Stromal cell of bone marrow (primary cell): ENCODE data around the gene PAIP1.
"Not testable (repeated sequence)": the region's sequence is repeated elsewhere in the genome, so short reads cannot be mapped to it uniquely, and the experiment has no call there.

Source experiments
- DNase-seq: peaks from one replicate; pipeline ENCODE4 v3.0.0-alpha.2; 2012; ENCODE audit warnings: low read depth

The PAIP1 gene

DNA sequence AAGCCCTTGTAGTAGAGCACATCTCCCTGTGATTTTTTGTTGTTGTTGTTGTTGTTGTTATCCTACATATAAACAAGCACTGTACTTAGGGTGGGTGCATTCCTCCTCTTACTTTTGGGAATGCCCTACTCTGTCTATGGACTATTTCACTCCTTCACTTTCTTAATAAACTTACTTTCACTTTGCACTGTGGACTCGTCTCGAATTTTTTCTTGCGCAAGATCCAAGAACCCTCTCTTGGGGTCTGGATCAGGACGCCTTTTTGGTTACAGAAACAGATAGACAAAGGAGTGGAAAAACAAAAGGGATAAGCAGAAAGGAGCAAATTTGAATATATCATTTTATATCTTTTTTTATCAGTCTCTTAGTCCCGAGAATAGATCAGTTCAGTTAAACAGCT is 14.4 kb upstream of the PAIP1 start:
- no peak for DNase-seq

DNA sequence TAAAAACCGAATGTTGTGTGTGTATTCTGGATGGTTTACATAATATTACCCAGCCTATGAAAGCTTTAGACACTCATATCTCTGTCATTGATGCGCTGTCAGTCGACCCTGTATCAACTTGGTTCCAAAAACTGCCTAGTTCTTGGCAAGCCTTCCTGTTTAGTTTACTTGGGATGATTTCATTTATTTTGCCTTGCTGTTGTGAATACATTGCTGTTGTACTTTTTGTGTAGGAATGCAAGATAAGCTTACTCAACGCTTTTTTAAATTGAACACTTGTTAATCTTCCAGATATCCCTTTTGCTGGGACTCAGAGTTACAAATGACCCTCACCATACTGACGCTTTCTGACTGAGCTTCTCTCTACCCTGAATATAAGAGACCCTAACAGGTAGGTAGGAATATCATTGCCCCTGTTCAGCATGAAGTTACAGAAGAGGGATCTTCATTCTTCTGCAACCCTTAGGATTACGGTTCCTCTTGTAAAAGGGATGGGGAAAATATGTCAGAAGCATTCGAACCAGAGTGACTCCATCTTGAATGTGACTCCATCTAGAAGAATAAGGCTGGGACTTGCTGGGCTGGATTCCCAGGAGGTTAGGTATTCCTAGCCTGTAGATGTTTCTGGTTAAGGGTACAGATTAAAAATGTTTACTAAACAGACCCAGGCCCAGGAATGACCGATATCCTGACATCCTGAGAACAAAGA is 13.7 kb upstream of the PAIP1 start:
- DNase-seq: no peak

DNA sequence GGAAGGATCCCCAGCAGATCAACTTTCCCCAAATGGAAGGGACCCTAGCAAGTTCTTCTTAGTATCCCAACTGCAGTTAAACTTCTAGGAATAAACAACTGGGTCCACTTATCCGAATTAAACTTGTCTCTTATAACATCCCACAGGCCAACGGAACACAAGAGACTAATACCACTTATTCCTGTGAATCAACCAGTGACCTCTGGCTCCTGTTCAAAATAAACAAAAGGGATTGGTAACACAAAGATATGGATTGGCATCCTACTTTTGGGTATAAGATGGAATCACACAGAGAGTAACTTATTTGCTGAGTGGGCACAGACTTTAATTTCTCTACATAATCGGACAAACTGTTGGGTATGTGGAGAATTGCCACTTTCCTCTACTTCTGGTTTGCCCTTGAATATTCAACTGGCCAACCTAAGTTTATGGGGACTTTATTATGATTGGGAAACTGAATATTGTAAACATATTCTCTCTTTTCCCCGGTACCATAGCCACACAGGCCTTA is 12.4 kb upstream of the PAIP1 start:
- no peak for DNase-seq

DNA sequence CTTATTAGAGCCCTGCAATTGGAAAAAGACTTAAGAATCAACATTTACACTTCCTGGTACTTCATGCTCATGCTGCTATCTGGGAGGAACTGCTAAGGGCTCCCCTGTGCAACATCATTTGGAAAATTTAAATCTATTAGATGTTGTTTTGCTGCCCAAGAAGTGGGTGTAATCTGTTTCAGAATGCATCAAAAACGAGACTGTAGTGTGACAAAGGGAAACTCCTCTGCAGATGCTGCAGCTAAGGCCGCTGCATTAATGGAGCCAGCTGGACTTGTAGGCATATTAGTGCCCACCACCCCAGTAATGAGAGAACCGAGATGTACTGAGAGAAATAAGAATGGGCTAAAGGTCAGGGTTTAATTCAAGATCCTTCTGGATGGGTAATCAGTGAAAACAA is 11.1 kb upstream of the PAIP1 start:
- no peak for DNase-seq

DNA sequence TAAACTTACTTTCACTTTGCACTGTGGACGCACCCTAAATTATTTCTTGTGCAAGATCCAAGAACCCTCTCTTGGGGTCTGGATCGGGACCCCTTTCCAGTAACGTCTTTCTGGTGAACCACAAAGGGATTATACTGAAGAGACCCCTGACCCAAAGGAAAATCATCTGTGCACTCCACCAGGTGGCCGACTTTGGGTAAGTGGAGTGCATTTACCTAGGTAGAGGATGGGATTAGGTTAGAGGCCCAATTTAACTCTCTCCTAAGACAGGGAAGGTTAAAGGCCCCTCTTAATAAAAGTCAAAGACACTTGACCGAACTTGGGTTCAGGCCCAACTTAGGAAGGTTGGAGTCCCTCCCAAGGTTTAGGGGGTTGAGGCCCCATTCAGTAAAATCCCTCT is 8.2 kb upstream of the PAIP1 start:
- DNase-seq: no peak

DNA sequence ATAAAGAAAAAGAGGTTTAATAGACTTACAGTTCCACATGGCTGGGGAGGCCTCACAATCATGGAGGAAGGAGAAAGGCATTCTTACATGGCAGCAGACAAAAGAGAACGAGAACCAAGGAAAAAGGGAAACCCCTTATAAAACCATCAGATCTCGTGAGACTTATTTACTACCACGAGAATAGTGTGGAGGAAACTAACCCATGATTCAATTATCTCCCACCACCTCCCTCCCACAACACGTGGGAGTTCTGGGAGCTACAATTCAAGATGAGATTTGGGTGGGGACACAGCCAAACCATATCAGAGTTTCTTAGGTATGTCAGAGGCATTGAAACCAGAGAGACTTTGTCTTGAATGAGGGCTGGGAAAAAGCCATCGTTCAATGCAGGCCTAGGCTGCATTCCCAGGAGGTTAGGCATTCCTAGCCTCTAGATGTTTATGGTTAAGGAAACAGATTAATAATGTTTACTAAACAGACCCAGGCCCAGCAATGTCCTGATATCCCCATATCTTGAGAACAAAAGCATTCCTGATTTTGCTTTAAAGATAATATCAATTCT is 7.5 kb upstream of the PAIP1 start:
- no peak for DNase-seq

DNA sequence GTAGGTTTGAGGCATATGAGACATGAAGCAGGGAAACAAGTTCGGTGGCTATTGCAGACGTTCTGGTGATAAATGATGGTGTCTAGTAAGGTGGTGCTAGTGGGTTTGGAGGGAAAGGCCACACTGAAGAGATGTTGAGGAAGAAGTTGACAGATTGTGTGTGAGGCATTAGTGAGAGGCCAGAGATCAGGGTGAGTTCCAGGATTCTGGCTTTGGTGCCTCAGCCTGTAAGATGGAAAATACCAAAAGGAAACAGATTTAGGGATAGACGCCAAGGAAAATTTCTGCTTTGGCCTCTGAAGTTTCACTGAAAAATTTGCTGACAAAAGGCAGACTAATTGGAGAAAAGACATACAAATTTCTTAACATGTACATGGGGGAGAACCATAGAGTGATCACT is 6.4 kb upstream of the PAIP1 start:
- peak; percentile 62 for DNase-seq

DNA sequence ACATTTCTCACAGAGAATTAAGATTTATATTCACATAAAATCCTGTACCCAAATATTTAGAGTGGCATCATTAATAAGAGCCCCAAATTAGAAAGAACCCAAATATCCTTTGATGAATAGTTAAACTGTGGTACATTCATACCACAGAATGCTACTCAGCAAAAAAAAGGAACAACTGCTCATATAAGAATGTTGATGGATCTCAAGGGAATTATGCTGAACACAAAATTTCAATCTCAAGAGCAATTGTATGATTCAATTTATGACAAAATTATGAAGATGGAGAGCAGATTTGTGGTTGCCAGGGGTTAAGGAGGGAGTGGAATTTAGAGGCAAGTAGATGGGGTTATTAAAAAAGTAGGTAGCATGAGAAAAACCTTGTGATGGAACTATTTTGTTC is 4.5 kb upstream of the PAIP1 start:
- DNase-seq: peak; percentile 61

DNA sequence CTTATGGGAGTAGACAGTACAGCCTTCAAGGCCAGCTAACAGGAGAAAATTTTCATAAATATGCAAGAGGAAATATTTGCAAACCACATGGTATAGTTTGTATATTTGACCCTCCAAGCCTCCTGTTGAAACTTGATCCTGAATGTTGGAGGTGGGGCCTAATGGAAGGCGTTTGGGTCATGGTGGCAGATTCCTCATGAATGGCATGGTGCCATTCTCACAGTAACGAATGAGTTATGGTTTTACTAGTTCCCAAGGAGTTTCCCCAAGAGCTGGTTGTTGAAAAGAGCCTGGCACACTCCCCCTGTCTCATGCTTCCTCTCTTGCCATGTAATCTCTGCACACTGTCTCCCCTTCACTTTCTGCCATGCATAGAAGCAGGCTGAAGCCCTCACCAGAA is 3.3 kb upstream of the PAIP1 start:
- peak; percentile 44 for DNase-seq

DNA sequence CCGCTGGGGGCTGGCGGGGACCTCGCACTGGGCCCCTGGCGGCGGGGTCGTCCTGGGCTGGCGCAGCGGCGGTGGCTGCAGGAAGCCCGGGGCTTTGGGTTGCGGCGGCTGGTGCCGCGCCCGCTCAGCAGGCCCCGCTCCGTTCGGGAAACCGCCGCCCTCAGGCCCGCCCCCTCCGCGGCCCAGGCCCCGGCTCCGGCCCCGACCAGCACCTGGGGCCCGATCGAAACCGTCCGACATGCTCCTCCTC is 345 bp downstream of the PAIP1 start:
- not testable (repeated sequence) for DNase-seq

DNA sequence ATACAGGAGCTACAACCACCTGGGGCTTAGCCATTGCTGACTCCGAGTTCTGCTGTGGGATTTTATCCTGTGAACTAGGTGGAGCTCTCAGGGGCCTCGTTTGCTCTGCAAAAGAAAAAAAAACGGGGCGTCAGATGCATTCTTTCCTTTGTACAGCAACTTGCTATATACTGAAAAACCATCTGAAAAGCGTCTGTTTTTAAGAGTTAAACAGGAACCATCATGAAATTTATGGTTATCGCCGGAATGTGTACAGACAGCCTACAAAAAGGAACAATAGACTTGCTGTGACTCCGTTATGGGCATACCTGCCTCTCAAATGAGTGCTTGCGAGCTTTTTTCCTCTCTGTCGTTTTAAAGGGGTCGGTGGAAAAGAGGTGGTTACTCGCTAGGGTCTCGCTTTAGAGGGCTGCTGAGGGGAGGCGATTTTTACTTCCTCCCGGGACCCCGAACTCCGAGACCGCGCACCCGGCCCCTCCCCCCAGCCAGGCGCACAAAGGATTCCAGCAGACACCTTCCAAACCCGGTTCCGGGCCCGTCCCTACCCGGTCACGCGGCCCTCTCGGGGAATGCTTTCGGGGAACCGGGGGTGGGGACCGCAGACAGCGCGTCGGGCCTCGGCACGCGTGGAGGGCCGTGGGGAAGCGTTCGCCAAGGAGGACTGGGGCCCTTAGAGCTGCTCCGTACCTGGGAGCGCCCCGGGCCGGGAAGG is 826 bp downstream of the PAIP1 start:
- no peak for DNase-seq

DNA sequence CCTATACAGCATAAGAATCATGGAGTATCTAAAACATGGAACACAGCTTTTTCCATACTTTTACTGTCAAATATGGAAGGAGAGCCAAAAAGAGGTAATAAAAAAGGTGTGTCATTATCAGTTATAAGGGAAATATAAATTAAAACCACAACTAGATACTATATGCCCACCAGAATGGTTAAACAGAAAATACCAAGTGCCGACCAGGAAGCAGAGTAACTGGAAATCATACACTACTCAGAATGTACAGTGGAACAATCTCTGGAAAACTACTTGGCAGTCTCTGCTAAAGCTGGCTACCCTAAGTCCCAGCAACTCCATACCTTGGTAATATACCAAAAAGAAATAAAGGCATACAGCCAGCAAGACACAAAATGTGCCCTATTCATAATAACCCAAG is 2.4 kb downstream of the PAIP1 start:
- no peak for DNase-seq

DNA sequence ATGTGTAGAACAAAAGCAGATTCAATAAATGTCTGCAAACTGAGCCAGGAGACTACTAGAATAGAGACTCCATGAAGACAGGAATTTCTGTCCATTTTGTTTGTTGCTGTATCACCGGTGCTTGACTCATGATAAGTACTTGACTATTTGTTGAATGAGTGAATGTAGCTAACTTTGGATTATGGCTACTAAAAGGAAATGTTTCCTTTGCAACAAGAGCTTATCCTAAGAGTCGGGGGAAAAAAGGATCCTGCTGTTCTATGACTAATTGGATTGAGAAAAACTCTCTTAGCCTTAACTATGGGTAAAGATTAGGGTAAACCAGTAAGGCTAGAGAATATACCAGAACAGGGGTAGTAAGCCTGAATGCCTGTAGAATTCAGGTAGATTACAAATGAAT is 3.5 kb downstream of the PAIP1 start:
- DNase-seq: no peak

DNA sequence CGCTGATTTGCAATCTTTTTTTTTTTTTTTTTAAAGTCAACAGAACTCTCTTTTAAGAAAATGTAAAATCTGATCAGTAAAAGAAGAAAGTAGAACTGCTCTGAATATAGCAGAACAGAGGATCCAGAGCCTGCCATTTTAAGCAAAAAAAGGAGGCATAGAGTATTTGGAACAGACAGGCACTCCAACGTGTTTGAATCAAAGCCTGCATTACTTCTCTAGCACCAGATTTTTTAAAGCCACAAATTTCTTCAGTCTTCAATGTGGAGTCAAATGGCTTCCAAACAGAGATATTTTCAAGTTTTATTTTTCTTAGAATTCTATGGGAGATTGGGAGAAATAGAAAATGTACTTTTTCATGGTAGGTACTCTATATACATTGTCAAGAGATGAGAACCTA is 5.1 kb downstream of the PAIP1 start:
- no peak for DNase-seq

DNA sequence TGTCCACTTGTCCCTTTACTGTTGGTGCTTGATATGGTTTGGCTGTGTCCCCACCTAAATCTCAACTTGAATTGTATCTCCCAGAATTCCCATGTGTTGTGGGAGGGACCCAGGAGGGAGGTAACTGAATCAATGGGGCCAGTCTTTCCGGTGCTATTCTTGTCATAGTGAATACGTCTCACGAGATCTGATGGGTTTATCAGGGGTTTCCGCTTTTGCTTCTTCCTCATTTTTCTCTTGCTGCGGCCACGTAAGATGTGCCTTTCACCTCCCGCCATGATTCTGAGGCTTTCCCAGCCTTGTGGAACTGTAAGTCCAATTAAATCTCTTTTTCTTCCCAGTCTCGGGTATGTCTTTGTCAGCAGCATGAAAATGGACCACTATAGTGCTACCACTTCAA is 7.6 kb downstream of the PAIP1 start:
- not testable (repeated sequence) for DNase-seq

DNA sequence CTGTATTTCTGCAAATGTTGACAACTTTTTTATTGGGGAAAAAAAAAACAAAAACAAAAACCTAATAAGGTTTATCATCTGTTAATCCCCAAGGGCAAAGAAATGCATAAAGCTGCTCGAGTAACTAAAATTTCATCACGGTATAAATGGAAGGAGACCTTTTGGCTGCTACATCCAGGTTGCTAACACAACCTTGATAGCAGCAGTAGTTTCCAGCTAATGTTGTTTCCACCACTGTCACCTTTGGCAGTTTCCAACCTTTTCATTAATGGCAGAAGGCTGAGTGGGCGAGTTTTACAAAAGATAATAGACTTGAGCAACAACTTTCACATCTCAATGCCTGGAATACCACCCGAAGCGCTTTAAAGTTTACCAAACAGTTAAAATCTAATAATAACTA is 8.5 kb downstream of the PAIP1 start:
- DNase-seq: no peak

DNA sequence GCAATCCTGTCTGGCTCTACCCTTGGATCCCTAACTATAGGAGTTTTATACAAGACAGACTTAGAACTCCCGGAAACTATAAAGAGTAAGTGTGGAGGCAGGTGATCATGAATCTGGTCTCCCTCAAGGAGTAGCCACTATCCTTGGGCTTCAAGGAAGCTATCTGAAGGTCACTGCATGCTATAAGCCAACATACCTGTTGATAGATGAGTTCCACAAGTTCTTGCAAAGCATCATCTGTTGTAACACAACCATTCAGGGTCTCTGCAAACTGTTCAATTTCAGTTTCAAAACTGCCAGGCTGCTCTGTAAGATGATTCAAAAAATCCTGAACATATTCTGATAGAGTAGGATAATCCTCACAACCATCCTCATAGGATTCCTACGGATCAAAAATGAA is 9.3 kb downstream of the PAIP1 start:
- no peak for DNase-seq

DNA sequence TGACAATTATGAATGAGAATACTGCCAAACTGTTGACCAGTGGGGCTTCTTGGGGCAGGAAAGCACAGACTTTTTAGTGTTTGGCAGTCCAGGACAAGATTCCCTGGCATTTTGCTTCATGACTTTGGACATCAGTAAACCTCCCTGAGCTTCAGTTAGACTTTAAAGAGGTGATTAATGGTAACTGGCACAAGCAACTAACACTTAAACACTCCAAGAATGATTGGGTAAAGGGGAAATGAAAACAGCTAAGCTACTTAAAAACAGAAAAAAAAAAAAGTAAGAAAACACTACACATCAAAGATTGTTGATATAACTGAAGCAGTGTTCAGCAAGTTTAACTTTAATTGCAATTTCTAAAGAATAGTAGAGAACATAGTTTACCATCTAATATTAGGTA is 13.4 kb downstream of the PAIP1 start:
- no peak for DNase-seq

DNA sequence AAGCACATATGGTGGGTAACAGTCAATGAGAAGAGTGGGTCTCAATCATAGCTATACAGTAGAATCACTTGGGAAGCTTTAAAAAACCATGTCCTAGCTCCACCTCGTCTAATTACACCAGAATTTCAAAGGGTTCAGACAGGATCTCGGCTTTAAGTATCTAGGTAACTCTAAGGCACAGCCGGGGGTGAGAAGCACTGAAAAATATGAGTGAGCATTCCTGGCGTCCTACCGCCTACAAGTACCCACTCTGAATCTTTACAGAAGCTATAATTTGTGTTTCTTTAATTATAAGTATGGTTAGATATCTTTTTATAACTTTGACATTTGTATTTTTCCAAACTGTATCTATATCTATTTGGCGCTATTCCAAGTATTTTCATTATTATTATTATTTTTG is 16.1 kb downstream of the PAIP1 start:
- DNase-seq: no peak

DNA sequence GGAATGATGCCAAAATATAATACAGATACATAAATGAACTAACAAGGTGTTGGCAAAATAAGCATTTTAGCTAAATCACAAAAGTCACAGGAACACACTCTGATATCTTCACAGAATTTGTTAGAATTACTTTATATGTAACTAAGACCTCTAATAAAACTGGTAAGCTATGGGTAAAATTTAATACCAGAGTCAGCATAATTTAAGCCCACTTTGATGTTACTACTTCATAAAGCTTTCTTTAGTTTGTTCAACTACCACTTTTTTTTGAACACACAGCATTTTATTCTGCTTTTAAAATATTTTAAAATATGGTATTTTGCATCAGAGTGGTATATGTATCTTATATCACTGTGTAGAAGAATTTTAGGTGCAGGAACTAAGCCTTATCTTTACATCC is 19.9 kb downstream of the PAIP1 start:
- DNase-seq: no peak

DNA sequence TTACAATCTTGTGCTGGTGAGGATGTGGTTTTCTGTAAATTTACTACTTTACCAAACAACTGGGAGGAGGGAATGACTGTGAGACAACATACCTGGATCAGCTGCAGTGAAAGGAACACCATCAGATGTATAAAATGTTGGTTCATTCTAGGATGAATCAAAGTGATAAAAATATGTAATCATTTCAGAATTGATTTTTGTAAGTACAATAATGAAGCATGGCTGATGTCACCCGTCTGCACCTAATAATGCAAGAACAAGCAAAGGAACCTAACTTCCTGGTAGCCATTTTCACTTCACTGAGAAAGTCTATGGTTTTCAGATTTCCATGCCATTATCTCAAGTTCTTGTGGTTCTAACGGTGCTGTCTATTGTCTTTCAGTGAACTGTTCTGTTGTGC is 23.2 kb downstream of the PAIP1 start:
- no peak for DNase-seq

DNA sequence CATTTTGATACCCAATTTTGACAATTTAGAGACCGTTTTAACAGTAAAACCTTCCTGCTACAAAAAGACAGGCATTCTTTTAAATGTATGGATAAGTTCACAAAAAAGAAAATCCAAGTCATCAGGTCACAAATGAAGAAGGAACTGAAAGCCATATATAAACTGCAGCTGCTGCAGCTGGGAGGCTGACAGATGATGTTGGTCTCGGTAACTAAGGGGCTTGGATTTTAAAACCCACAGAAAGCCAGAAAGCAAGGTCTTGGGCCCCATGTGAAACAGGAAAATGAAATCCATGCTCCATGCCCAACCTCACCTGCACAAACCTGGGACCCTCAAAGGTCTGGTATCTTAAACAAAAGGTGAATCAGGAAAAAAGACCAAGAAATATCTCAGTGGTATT is 26.2 kb downstream of the PAIP1 start:
- DNase-seq: no peak

DNA sequence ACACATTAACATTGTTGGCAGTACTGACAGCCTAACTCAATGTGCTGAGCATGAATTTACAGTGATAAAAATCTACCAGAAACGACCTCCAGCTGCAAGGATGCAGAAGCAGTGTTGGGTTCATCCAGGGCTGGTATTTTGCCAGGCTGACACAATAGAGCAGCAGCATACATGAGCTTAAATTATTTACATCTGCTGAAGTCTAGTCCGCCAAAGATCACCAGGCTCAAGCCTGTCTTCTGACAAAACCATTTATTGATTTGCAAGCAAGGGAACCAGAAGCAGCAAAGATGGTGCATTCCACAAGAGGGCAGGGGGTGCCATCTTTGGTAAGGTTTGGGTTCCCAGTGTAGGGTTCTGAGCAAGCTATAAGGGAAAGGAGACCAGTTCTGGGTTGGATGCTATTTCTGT is 33.2 kb downstream of the PAIP1 start:
- no peak for DNase-seq

DNA sequence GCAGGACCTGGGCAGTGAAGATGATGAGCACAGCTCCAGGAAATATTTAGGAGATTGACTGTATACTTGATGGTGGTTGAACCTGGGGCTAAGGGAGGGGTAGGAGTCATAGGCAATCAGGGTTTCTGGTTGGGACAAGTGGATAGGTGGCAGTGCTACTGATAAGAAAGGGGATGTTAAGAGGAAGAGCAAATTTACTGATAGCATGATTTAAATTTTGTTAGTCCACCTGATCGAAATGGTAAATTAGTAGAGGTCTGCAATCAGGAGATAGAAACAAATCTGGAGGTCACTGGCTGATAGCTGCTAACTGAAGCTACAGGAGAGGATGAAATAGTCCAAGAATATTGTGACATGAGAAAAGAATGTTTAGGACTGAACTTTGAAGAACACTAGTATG is 36.3 kb downstream of the PAIP1 start:
- no peak for DNase-seq
